HCT116 (cell line): ENCODE results near the gene IFNL4. TPM values are rescaled to one million over a fixed set of nuclear protein-coding genes. Genes with fewer than 3 reads are reported as not detected.

Experiments used
- ATAC-seq: fragments of 200-7000 bp; cut with Tn5 transposase; 2 replicates; pipeline ENCODE4 v1.9.1; 2020; ENCODE audit warnings: mild to moderate bottlenecking, moderate library complexity
- BruUV-seq: library from RNA; stranded (reverse); fragments of 400-500 nt; replicated peaks from 2 replicates; lab custom pipeline; 2021; lab: Mats Ljungman, UMichigan
- CTCF ChIA-PET: fragments of 300-600 bp; sonication (Branson Sonifier 250); formaldehyde crosslinking; loops from one replicate; lab custom pipeline; 2021; ENCODE audit warnings: antibody characterized with exemption; lab: Charles Lee
- POLR2A ChIA-PET: fragments of 300-600, 350-600 bp; sonication (Branson Sonifier 250); formaldehyde crosslinking; loops from one replicate; lab custom pipeline; 2021; ENCODE audit warnings: antibody characterized with exemption; lab: Charles Lee
- RAD21 ChIA-PET, 2 experiments: fragments of 300-600 bp; sonication (Branson Sonifier 250); formaldehyde crosslinking; loops; one replicate each; lab custom pipeline; 2023; ENCODE audit warnings: low total read pairs in 2 of 2; ENCODE audit not compliant: uncharacterized antibody in 2 of 2, unreplicated experiment in 2 of 2, low non-redundant PET in 1 of 2; lab: Charles Lee
- DNase-seq: peaks from one replicate; pipeline ENCODE4 v3.0.0-alpha.2; 2010; ENCODE audit warnings: low read depth, low spot score
- H2AFZ ChIP-seq: fragments of 200-600 bp; shearing (Covaris generic), sonication (generic); 2 replicates; pipeline ENCODE4 v1.6.1; 2017; ENCODE audit warnings: low read depth, mixed run types, mixed read lengths, antibody characterized with exemption, low read length; ENCODE audit not compliant: poor library complexity, severe bottlenecking
- H3K27ac ChIP-seq: 2 replicates; pipeline ENCODE4 v1.5.1; 2012; ENCODE audit warnings: low read depth, low read length
- H3K27me3 ChIP-seq: fragments of 200-600 bp; sonication (generic); 2 replicates; pipeline ENCODE4 v1.6.1; 2016; ENCODE audit warnings: mixed run types, low read length, mixed read lengths; ENCODE audit not compliant: insufficient read depth
- H3K36me3 ChIP-seq, 2 experiments: fragments of 200-500 bp in 1 of 2; fragments of 200-600 bp in 1 of 2; sonication (Bioruptor generic) in 1 of 2; sonication (generic) in 1 of 2; 2 replicates each; pipeline versions ENCODE4 v1.5.1 to v1.6.1; 2014 to 2016; ENCODE audit warnings: low read length in 2 of 2, inconsistent platforms in 1 of 2, mixed read lengths in 1 of 2, mixed run types in 1 of 2; ENCODE audit not compliant: insufficient read depth in 2 of 2, control insufficient read depth in 1 of 2
- H3K4me1 ChIP-seq, 2 experiments: fragments of 200-600 bp in 1 of 2; sonication (generic) in 1 of 2; 2 replicates each; pipeline versions ENCODE4 v1.5.1 to v1.6.1; 2012 to 2017; ENCODE audit warnings: low read length in 2 of 2, inconsistent platforms in 1 of 2, mild to moderate bottlenecking in 1 of 2, mixed read lengths in 1 of 2, mixed run types in 1 of 2, moderate library complexity in 1 of 2; ENCODE audit not compliant: insufficient read depth in 2 of 2, control insufficient read depth in 1 of 2
- H3K4me2 ChIP-seq: fragments of 200-600 bp; sonication (generic); 2 replicates; pipeline ENCODE4 v1.6.1; 2017; ENCODE audit warnings: mixed run types, low read length, mixed read lengths
- H3K4me3 ChIP-seq, 2 experiments: fragments of 200-600 bp in 1 of 2; sonication (generic) in 1 of 2; replicated peaks in 1 of 2; 2 replicates each; pipeline ENCODE4 v1.5.1; 2011 to 2016; ENCODE audit warnings: low read length in 2 of 2, control low read depth in 1 of 2, low read depth in 1 of 2, mild to moderate bottlenecking in 1 of 2, mixed read lengths in 1 of 2, mixed run types in 1 of 2
- H3K79me2 ChIP-seq: fragments of 200-600 bp; sonication (generic); 2 replicates; pipeline ENCODE4 v1.6.1; 2017; ENCODE audit warnings: mild to moderate bottlenecking, mixed run types, low read length, moderate library complexity, mixed read lengths; ENCODE audit not compliant: insufficient read depth
- H3K9ac ChIP-seq: fragments of 200-600 bp; sonication (generic); 2 replicates; pipeline ENCODE4 v1.6.1; 2016; ENCODE audit warnings: low read length, mixed read lengths
- H3K9me2 ChIP-seq: fragments of 200-600 bp; sonication (generic), shearing (Covaris generic); 2 replicates; pipeline ENCODE4 v1.6.1; 2017; ENCODE audit warnings: mixed run types, mild to moderate bottlenecking, moderate library complexity; ENCODE audit not compliant: insufficient read depth
- H3K9me3 ChIP-seq, 2 experiments: fragments of 200-500 bp in 1 of 2; fragments of 200-600 bp in 1 of 2; sonication (Bioruptor generic) in 1 of 2; sonication (generic) in 1 of 2; 2 replicates each; pipeline ENCODE4 v1.6.1; 2014 to 2017; ENCODE audit warnings: low read length in 2 of 2, mixed read lengths in 2 of 2, inconsistent platforms in 1 of 2, low read depth in 1 of 2, mild to moderate bottlenecking in 1 of 2, mixed run types in 1 of 2, moderate library complexity in 1 of 2; ENCODE audit not compliant: control insufficient read depth in 1 of 2, insufficient read depth in 1 of 2
- H4K20me1 ChIP-seq: fragments of 200-600 bp; sonication (generic), shearing (Covaris generic); 2 replicates; pipeline ENCODE4 v1.6.1; 2017; ENCODE audit warnings: mixed run types, mild to moderate bottlenecking, moderate library complexity; ENCODE audit not compliant: insufficient read depth
- MAX ChIP-seq: IDR thresholded peaks from 2 replicates; pipeline ENCODE4 v1.6.1; 2012
- REST ChIP-seq: IDR thresholded peaks from 2 replicates; pipeline ENCODE4 v1.6.1; 2012; ENCODE audit warnings: low read depth
- intact Hi-C: fragments of 100-400 bp; cut with micrococcal nuclease; formaldehyde crosslinking; loops from 2 replicates; pipeline ENCODE4 v1.10.0; 2022
- total RNA-seq: library from RNA; stranded (reverse); gene quantifications from one replicate; pipeline ENCODE4 v1.2.1, GENCODE V29; 2021; ENCODE audit not compliant: unreplicated experiment

IFNL4 gene
- total RNA-seq, 1 experiment from 2014 or later, result not detected

- Histone ChIP-seq H3K79me2 (no peaks in the 10 kb centered on the region), H3K27ac (no peak overlapping the region; the same call in 1 of the 2 replicates), H3K4me3 (no peak overlapping the region), H3K27me3 (no peaks in the 10 kb centered on the region), H3K4me2 (peak overlapping the region; percentile 61), H2AFZ (peak overlapping the region; percentile 89), H3K4me1 (peaks cover 9 to 11% of the 10 kb centered on the region in 2 experiments; a peak in 3 of 4 replicates), H3K9me3 (no peaks in the 10 kb centered on the region), H3K9me2 (no peaks in the 10 kb centered on the region), H3K36me3 (no peaks in the 10 kb centered on the region), H3K9ac (0 out of 2 replicates have a peak overlapping the region, but pooled peaks have one; percentile 18), H4K20me1 (no peaks in the 10 kb centered on the region)
- peak; percentile 80 for TF ChIP-seq MAX
- TF ChIP-seq REST, result no peak
- no TSS peak for BruUV-seq
- intact Hi-C loops, result no loop called here
- DNase-seq (peak; percentile 3), ATAC-seq (peak; percentile 93)
- ChIA-PET CTCF (interaction anchor here (0.7 to 1.0 kb wide), 2 partner anchors 14 to 261 kb away, joined by 3 read pairs; no protein-coding TSS in a partner anchor), RAD21 (no interaction called here), POLR2A (interaction anchor here (0.9 kb wide), 1 partner anchor 609 kb away, joined by 3 read pairs; the partner anchor contains the start of gene FBL)
Observed at GRCh38 chr19:39237200-39238184, 11.2 kb downstream of the IFNL4 start.
